MG63 (cell line): ENCODE results near the gene CYP4F11. TPM values are rescaled to one million over a fixed set of nuclear protein-coding genes. Genes with fewer than 3 reads are reported as not detected.
"Not testable (repeated sequence)": the region's sequence is repeated elsewhere in the genome, so short reads cannot be mapped to it uniquely, and the experiment has no call there.

Source experiments
- DNase-seq: peaks from one replicate; pipeline ENCODE4 v3.0.0-alpha.2; 2020
- H3K27me3 ChIP-seq: fragments of 250-450 bp; sonication (Bioruptor Pico); 2 replicates; pipeline ENCODE4 v1.5.1; 2020; ENCODE audit warnings: mild to moderate bottlenecking, moderate library complexity
- H3K36me3 ChIP-seq: fragments of 250-450 bp; sonication (Bioruptor Pico); 2 replicates; pipeline ENCODE4 v1.5.1; 2020; ENCODE audit warnings: mild to moderate bottlenecking, moderate library complexity
- H3K4me3 ChIP-seq: fragments of 250-450 bp; sonication (Bioruptor Pico); 2 replicates; pipeline ENCODE4 v1.5.1; 2020; ENCODE audit warnings: mild to moderate bottlenecking, moderate library complexity
- H3K9me3 ChIP-seq: fragments of 250-450 bp; sonication (Bioruptor Pico); 2 replicates; pipeline ENCODE4 v1.5.1; 2020; ENCODE audit warnings: mild to moderate bottlenecking, moderate library complexity
- total RNA-seq: library from RNA; depleted of rRNA; stranded (reverse); fragments of >200 nt; shearing (Covaris generic); gene quantifications from 2 replicates; pipeline ENCODE4 v1.2.3, GENCODE V29; 2014; ENCODE audit warnings: low replicate concordance

The CYP4F11 gene
- total RNA-seq, 1 experiment from 2014 or later: not detected

GRCh38 chr19:15897738-15898276 is 36.5 kb downstream of the CYP4F11 start, which contains the start of gene CYP4F2:
CYP4F2 (minus strand) TSS chr19:15898074; CDS start chr19:15897611, 463 bp downstream.
- no peaks in the 10 kb centered on the region for H3K9me3 ChIP-seq
- no peaks in the 10 kb centered on the region for H3K36me3 ChIP-seq
- H3K27me3 ChIP-seq: peaks cover 17% of the 10 kb centered on the region
- no peak within 1 kb of the TSS for H3K4me3 ChIP-seq
- DNase-seq: no peak

GRCh38 chr19:15897026-15897737 is 37.1 kb downstream of the CYP4F11 start:
- peaks cover 18% of the 10 kb centered on the region for H3K27me3 ChIP-seq
- H3K9me3 ChIP-seq: no peaks in the 10 kb centered on the region
- H3K4me3 ChIP-seq: no peak overlapping the region
- DNase-seq: no peak
- H3K36me3 ChIP-seq: no peaks in the 10 kb centered on the region

- DNase-seq: no peak
- no peaks in the 10 kb centered on the region for H3K9me3 ChIP-seq
- H3K36me3 ChIP-seq: no peaks in the 10 kb centered on the region
- peaks cover 18% of the 10 kb centered on the region for H3K27me3 ChIP-seq
- no peak overlapping the region for H3K4me3 ChIP-seq
Measured at GRCh38 chr19:15895876-15896430, 38.4 kb downstream of the CYP4F11 start.

- no peaks in the 10 kb centered on the region for H3K9me3 ChIP-seq
- no peak overlapping the region for H3K4me3 ChIP-seq
- H3K27me3 ChIP-seq: peaks cover 10% of the 10 kb centered on the region
- H3K36me3 ChIP-seq: no peaks in the 10 kb centered on the region
- DNase-seq: no peak
Measured at GRCh38 chr19:15894359-15894758, 40.0 kb downstream of the CYP4F11 start.

GRCh38 chr19:15893477-15893876 is 40.9 kb downstream of the CYP4F11 start:
- DNase-seq: no peak
- Histone ChIP-seq H3K9me3 (no peaks in the 10 kb centered on the region), H3K4me3 (no peak overlapping the region), H3K36me3 (no peaks in the 10 kb centered on the region), H3K27me3 (peaks cover 10% of the 10 kb centered on the region; the same call in 1 of the 2 replicates)

- peaks cover 10% of the 10 kb centered on the region; the same call in 1 of the 2 replicates for H3K27me3 ChIP-seq
- no peak for DNase-seq
- no peak overlapping the region for H3K4me3 ChIP-seq
- H3K36me3 ChIP-seq: no peaks in the 10 kb centered on the region
- no peaks in the 10 kb centered on the region for H3K9me3 ChIP-seq
Measured at GRCh38 chr19:15892012-15892411, 42.3 kb downstream of the CYP4F11 start.

- H3K36me3 ChIP-seq: no peaks in the 10 kb centered on the region
- no peak overlapping the region for H3K4me3 ChIP-seq
- H3K27me3 ChIP-seq: peaks cover 10% of the 10 kb centered on the region; the same call in 1 of the 2 replicates
- no peaks in the 10 kb centered on the region for H3K9me3 ChIP-seq
- DNase-seq: no peak
Measured at GRCh38 chr19:15891434-15891833, 42.9 kb downstream of the CYP4F11 start.

- not testable (repeated sequence) for H3K27me3 ChIP-seq, H3K36me3 ChIP-seq, DNase-seq, H3K9me3 ChIP-seq, H3K4me3 ChIP-seq
Measured at GRCh38 chr19:15889339-15889738, 45.0 kb downstream of the CYP4F11 start.

- peaks cover 18% of the 10 kb centered on the region for H3K27me3 ChIP-seq
- no peak overlapping the region for H3K4me3 ChIP-seq
Measured at GRCh38 chr19:15885919-15886318, 48.4 kb downstream of the CYP4F11 start.

GRCh38 chr19:15885167-15885566 is 49.2 kb downstream of the CYP4F11 start:
- DNase-seq: no peak
- H3K27me3 ChIP-seq: peaks cover 16% of the 10 kb centered on the region
- no peaks in the 10 kb centered on the region for H3K9me3 ChIP-seq
- no peaks in the 10 kb centered on the region for H3K36me3 ChIP-seq
- no peak overlapping the region for H3K4me3 ChIP-seq

More at GRCh38 chr19:15885919-15886318, 48.4 kb downstream of the CYP4F11 start:
- no peaks in the 10 kb centered on the region for H3K9me3 ChIP-seq
- no peak for DNase-seq
- H3K36me3 ChIP-seq: no peaks in the 10 kb centered on the region

- H3K36me3 ChIP-seq, DNase-seq, H3K9me3 ChIP-seq, H3K4me3 ChIP-seq: not testable (repeated sequence)
- H3K27me3 ChIP-seq: peaks cover 16% of the 10 kb centered on the region
Measured at GRCh38 chr19:15883329-15883728, 51.0 kb downstream of the CYP4F11 start.

- Histone ChIP-seq H3K36me3 (no peaks in the 10 kb centered on the region), H3K9me3 (no peaks in the 10 kb centered on the region), H3K4me3 (no peak overlapping the region), H3K27me3 (peaks cover 43% of the 10 kb centered on the region)
- no peak for DNase-seq
Measured at GRCh38 chr19:15874821-15875474, 59.4 kb downstream of the CYP4F11 start.

- H3K36me3 ChIP-seq, DNase-seq, H3K4me3 ChIP-seq, H3K9me3 ChIP-seq: not testable (repeated sequence)
- H3K27me3 ChIP-seq: peaks cover 43% of the 10 kb centered on the region
Measured at GRCh38 chr19:15873771-15874170, 60.6 kb downstream of the CYP4F11 start.

GRCh38 chr19:15871570-15871969 is 62.8 kb downstream of the CYP4F11 start:
- Histone ChIP-seq H3K9me3 (no peaks in the 10 kb centered on the region), H3K36me3 (no peaks in the 10 kb centered on the region), H3K4me3 (no peak overlapping the region), H3K27me3 (peaks cover 36% of the 10 kb centered on the region)
- DNase-seq: peak; percentile 31

- Histone ChIP-seq H3K36me3 (no peaks in the 10 kb centered on the region), H3K9me3 (no peaks in the 10 kb centered on the region), H3K4me3 (no peak overlapping the region), H3K27me3 (peaks cover 20% of the 10 kb centered on the region)
- no peak for DNase-seq
Measured at GRCh38 chr19:15869873-15870272, 64.5 kb downstream of the CYP4F11 start.

- no peaks in the 10 kb centered on the region for H3K9me3 ChIP-seq
- H3K36me3 ChIP-seq: no peaks in the 10 kb centered on the region
- H3K27me3 ChIP-seq: peaks cover 19% of the 10 kb centered on the region
- DNase-seq: peak; percentile 41
- H3K4me3 ChIP-seq: no peak overlapping the region
Measured at GRCh38 chr19:15869109-15869555, 65.2 kb downstream of the CYP4F11 start.

GRCh38 chr19:15866636-15867035 is 67.7 kb downstream of the CYP4F11 start:
- Histone ChIP-seq H3K4me3 (no peak overlapping the region), H3K36me3 (no peaks in the 10 kb centered on the region), H3K27me3 (peaks cover 15% of the 10 kb centered on the region), H3K9me3 (no peaks in the 10 kb centered on the region)
- DNase-seq: no peak
